ENCODE results near the gene LYRM1. TPM values are rescaled to one million over a fixed set of nuclear protein-coding genes. Genes with fewer than 3 reads are reported as not detected.
"Not testable (repeated sequence)": the region's sequence is repeated elsewhere in the genome, so short reads cannot be mapped to it uniquely, and the experiment has no call there.

The LYRM1 gene
- total RNA-seq, 4 donors from 2014 or later = 17.4 to 37.3 (median 30.0) TPM

GRCh38 chr16:20968765-20969164 lies 68.2 kb downstream of the LYRM1 start:
- Histone ChIP-seq H3K36me3 (no peaks in the 10 kb centered on the region), H3K4me3 (no peak overlapping the region), H3K27me3 (no peaks in the 10 kb centered on the region), H3K4me1 (peaks cover 11% of the 10 kb centered on the region), H3K9me3 (no peaks in the 10 kb centered on the region), H3K27ac (no peak overlapping the region)
- TF ChIP-seq POLR2AphosphoS5 (IDR thresholded peaks at IDR 0.05) = no peak
- no peak for TF ChIP-seq EP300 (IDR thresholded peaks at IDR 0.05)
- TF ChIP-seq POLR2A (IDR thresholded peaks at IDR 0.05) = no peak
- TF ChIP-seq CTCF (IDR thresholded peaks at IDR 0.05) = no peak
- DNase-seq (ENCODE audit: low spot score in 2 of 2) = no peak
- WGBS = 44% methylated on average over 3 of the region's 3 CpGs

GRCh38 chr16:20969386-20969785 lies 68.8 kb downstream of the LYRM1 start:
- H3K9me3 ChIP-seq = no peaks in the 10 kb centered on the region
- H3K4me3 ChIP-seq = no peak overlapping the region
- H3K4me1 ChIP-seq = peaks cover 11% of the 10 kb centered on the region
- 52% methylated on average over 5 of the region's 5 CpGs for WGBS
- TF ChIP-seq POLR2A (IDR thresholded peaks at IDR 0.05) = no peak
- no peak for TF ChIP-seq EP300 (IDR thresholded peaks at IDR 0.05)
- TF ChIP-seq POLR2AphosphoS5 (IDR thresholded peaks at IDR 0.05) = no peak
- no peak for TF ChIP-seq CTCF (IDR thresholded peaks at IDR 0.05)
- no peak for DNase-seq (ENCODE audit: low spot score in 2 of 2)
- H3K27ac ChIP-seq = no peak overlapping the region
- H3K36me3 ChIP-seq = no peaks in the 10 kb centered on the region
- no peaks in the 10 kb centered on the region for H3K27me3 ChIP-seq

GRCh38 chr16:20971401-20971800 lies 70.8 kb downstream of the LYRM1 start:
- no peaks in the 10 kb centered on the region for H3K27me3 ChIP-seq
- no peak overlapping the region for H3K4me3 ChIP-seq
- no peak for TF ChIP-seq POLR2A (IDR thresholded peaks at IDR 0.05)
- TF ChIP-seq POLR2AphosphoS5 (IDR thresholded peaks at IDR 0.05) = no peak
- TF ChIP-seq EP300 (IDR thresholded peaks at IDR 0.05) = no peak
- TF ChIP-seq CTCF (IDR thresholded peaks at IDR 0.05) = no peak
- 70% methylated on average over 8 of the region's 8 CpGs for WGBS
- peak overlapping the region; percentile 34 for H3K27ac ChIP-seq
- no peaks in the 10 kb centered on the region for H3K36me3 ChIP-seq
- H3K9me3 ChIP-seq = no peaks in the 10 kb centered on the region
- DNase-seq (ENCODE audit: low spot score in 2 of 2) = no peak
- H3K4me1 ChIP-seq = peaks cover 11% of the 10 kb centered on the region

- WGBS = 80% methylated on average over 4 of the region's 4 CpGs
- not testable (repeated sequence) for H3K27me3 ChIP-seq; H3K4me3 ChIP-seq; H3K27ac ChIP-seq; DNase-seq (ENCODE audit: low spot score in 2 of 2); H3K36me3 ChIP-seq; H3K9me3 ChIP-seq
- peaks cover 11% of the 10 kb centered on the region for H3K4me1 ChIP-seq
Measured at GRCh38 chr16:20973201-20973600, 72.6 kb downstream of the LYRM1 start.

Other genes with a start within 250 kb of the LYRM1 start
- gene ACSM1, start 203.1 kb upstream of the LYRM1 start, total RNA-seq = 1 to 10 TPM in 2 of 4 donors, under 1 TPM in 2; 0.52 to 2.8 (median 1.1) TPM
- gene THUMPD1, start 159.0 kb upstream of the LYRM1 start, total RNA-seq = 10 to 100 TPM; 63.4 to 71.9 (median 64.1) TPM
- 10 to 100 TPM in 3 of 4 donors, 1 to 10 TPM in 1; 5.2 to 11.7 (median 11.0) TPM for gene ACSM3, start 136.8 kb upstream of the LYRM1 start, total RNA-seq
- 10 to 100 TPM; 11.0 to 21.8 (median 18.0) TPM for gene ERI2, start 94.3 kb upstream of the LYRM1 start, total RNA-seq
- gene REXO5, start 94.2 kb upstream of the LYRM1 start, total RNA-seq = 1 to 10 TPM; 3.5 to 9.1 (median 3.9) TPM
- 10 to 100 TPM; 16.6 to 31.8 (median 21.1) TPM for gene DCUN1D3, start 413 bp upstream of the LYRM1 start, total RNA-seq

Measured in suprapubic skin (tissue), 4 donors.